HCT116 (cell line): ENCODE results near the gene DUSP16. TPM values are rescaled to one million over a fixed set of nuclear protein-coding genes. Genes with fewer than 3 reads are reported as not detected.

ENCODE experiments used
- ATAC-seq: fragments of 200-7000 bp; cut with Tn5 transposase; 2 replicates; pipeline ENCODE4 v1.9.1; 2020; ENCODE audit warnings: mild to moderate bottlenecking, moderate library complexity
- BruUV-seq: library from RNA; stranded (reverse); fragments of 400-500 nt; replicated peaks from 2 replicates; lab custom pipeline; 2021; lab: Mats Ljungman, UMichigan
- CTCF ChIA-PET: fragments of 300-600 bp; sonication (Branson Sonifier 250); formaldehyde crosslinking; loops from one replicate; lab custom pipeline; 2021; ENCODE audit warnings: antibody characterized with exemption; lab: Charles Lee
- POLR2A ChIA-PET: fragments of 300-600, 350-600 bp; sonication (Branson Sonifier 250); formaldehyde crosslinking; loops from one replicate; lab custom pipeline; 2021; ENCODE audit warnings: antibody characterized with exemption; lab: Charles Lee
- RAD21 ChIA-PET, 2 experiments: fragments of 300-600 bp; sonication (Branson Sonifier 250); formaldehyde crosslinking; loops; one replicate each; lab custom pipeline; 2023; ENCODE audit warnings: low total read pairs in 2 of 2; ENCODE audit not compliant: uncharacterized antibody in 2 of 2, unreplicated experiment in 2 of 2, low non-redundant PET in 1 of 2; lab: Charles Lee
- DNase-seq: peaks from one replicate; pipeline ENCODE4 v3.0.0-alpha.2; 2010; ENCODE audit warnings: low read depth, low spot score
- H2AFZ ChIP-seq: fragments of 200-600 bp; shearing (Covaris generic), sonication (generic); 2 replicates; pipeline ENCODE4 v1.6.1; 2017; ENCODE audit warnings: low read depth, mixed run types, mixed read lengths, antibody characterized with exemption, low read length; ENCODE audit not compliant: poor library complexity, severe bottlenecking
- H3K27ac ChIP-seq: 2 replicates; pipeline ENCODE4 v1.5.1; 2012; ENCODE audit warnings: low read depth, low read length
- H3K27me3 ChIP-seq: fragments of 200-600 bp; sonication (generic); 2 replicates; pipeline ENCODE4 v1.6.1; 2016; ENCODE audit warnings: mixed run types, low read length, mixed read lengths; ENCODE audit not compliant: insufficient read depth
- H3K36me3 ChIP-seq, 2 experiments: fragments of 200-500 bp in 1 of 2; fragments of 200-600 bp in 1 of 2; sonication (Bioruptor generic) in 1 of 2; sonication (generic) in 1 of 2; 2 replicates each; pipeline versions ENCODE4 v1.5.1 to v1.6.1; 2014 to 2016; ENCODE audit warnings: low read length in 2 of 2, inconsistent platforms in 1 of 2, mixed read lengths in 1 of 2, mixed run types in 1 of 2; ENCODE audit not compliant: insufficient read depth in 2 of 2, control insufficient read depth in 1 of 2
- H3K4me1 ChIP-seq, 2 experiments: fragments of 200-600 bp in 1 of 2; sonication (generic) in 1 of 2; 2 replicates each; pipeline versions ENCODE4 v1.5.1 to v1.6.1; 2012 to 2017; ENCODE audit warnings: low read length in 2 of 2, inconsistent platforms in 1 of 2, mild to moderate bottlenecking in 1 of 2, mixed read lengths in 1 of 2, mixed run types in 1 of 2, moderate library complexity in 1 of 2; ENCODE audit not compliant: insufficient read depth in 2 of 2, control insufficient read depth in 1 of 2
- H3K4me2 ChIP-seq: fragments of 200-600 bp; sonication (generic); 2 replicates; pipeline ENCODE4 v1.6.1; 2017; ENCODE audit warnings: mixed run types, low read length, mixed read lengths
- H3K4me3 ChIP-seq, 2 experiments: fragments of 200-600 bp in 1 of 2; sonication (generic) in 1 of 2; replicated peaks in 1 of 2; 2 replicates each; pipeline ENCODE4 v1.5.1; 2011 to 2016; ENCODE audit warnings: low read length in 2 of 2, control low read depth in 1 of 2, low read depth in 1 of 2, mild to moderate bottlenecking in 1 of 2, mixed read lengths in 1 of 2, mixed run types in 1 of 2
- H3K79me2 ChIP-seq: fragments of 200-600 bp; sonication (generic); 2 replicates; pipeline ENCODE4 v1.6.1; 2017; ENCODE audit warnings: mild to moderate bottlenecking, mixed run types, low read length, moderate library complexity, mixed read lengths; ENCODE audit not compliant: insufficient read depth
- H3K9ac ChIP-seq: fragments of 200-600 bp; sonication (generic); 2 replicates; pipeline ENCODE4 v1.6.1; 2016; ENCODE audit warnings: low read length, mixed read lengths
- H3K9me2 ChIP-seq: fragments of 200-600 bp; sonication (generic), shearing (Covaris generic); 2 replicates; pipeline ENCODE4 v1.6.1; 2017; ENCODE audit warnings: mixed run types, mild to moderate bottlenecking, moderate library complexity; ENCODE audit not compliant: insufficient read depth
- H3K9me3 ChIP-seq, 2 experiments: fragments of 200-500 bp in 1 of 2; fragments of 200-600 bp in 1 of 2; sonication (Bioruptor generic) in 1 of 2; sonication (generic) in 1 of 2; 2 replicates each; pipeline ENCODE4 v1.6.1; 2014 to 2017; ENCODE audit warnings: low read length in 2 of 2, mixed read lengths in 2 of 2, inconsistent platforms in 1 of 2, low read depth in 1 of 2, mild to moderate bottlenecking in 1 of 2, mixed run types in 1 of 2, moderate library complexity in 1 of 2; ENCODE audit not compliant: control insufficient read depth in 1 of 2, insufficient read depth in 1 of 2
- H4K20me1 ChIP-seq: fragments of 200-600 bp; sonication (generic), shearing (Covaris generic); 2 replicates; pipeline ENCODE4 v1.6.1; 2017; ENCODE audit warnings: mixed run types, mild to moderate bottlenecking, moderate library complexity; ENCODE audit not compliant: insufficient read depth
- CBX3 ChIP-seq: IDR thresholded peaks from 2 replicates; pipeline ENCODE4 v1.6.1; 2012; ENCODE audit warnings: low read depth
- EGR1 ChIP-seq: IDR thresholded peaks from 2 replicates; pipeline ENCODE4 v1.6.1; 2012; ENCODE audit warnings: low read depth
- EZH2phosphoT487 ChIP-seq: fragments of 200-600 bp; IDR thresholded peaks from 2 replicates; pipeline ENCODE4 v1.6.1; 2018; ENCODE audit warnings: antibody characterized with exemption, borderline replicate concordance
- FOSL1 ChIP-seq: IDR thresholded peaks from 2 replicates; pipeline ENCODE4 v1.6.1; 2012; ENCODE audit warnings: low read depth
- TCF7L2 ChIP-seq: IDR thresholded peaks from 2 replicates; pipeline ENCODE4 v1.7.0; 2011; ENCODE audit warnings: borderline replicate concordance, inconsistent platforms; ENCODE audit not compliant: insufficient read depth, insufficient read length; ENCODE audit errors: extremely low read depth
- YY1 ChIP-seq: IDR thresholded peaks from 2 replicates; pipeline ENCODE4 v1.6.1; 2011; ENCODE audit warnings: low read length, low read depth, moderate library complexity, mild to moderate bottlenecking; ENCODE audit not compliant: insufficient replicate concordance; ENCODE audit errors: extremely low read depth
- ZFX ChIP-seq: fragments of 450-650 bp; IDR thresholded peaks from 2 replicates; pipeline ENCODE4 v1.6.1; 2017
- intact Hi-C: fragments of 100-400 bp; cut with micrococcal nuclease; formaldehyde crosslinking; loops from 2 replicates; pipeline ENCODE4 v1.10.0; 2022
- total RNA-seq: library from RNA; stranded (reverse); gene quantifications from one replicate; pipeline ENCODE4 v1.2.1, GENCODE V29; 2021; ENCODE audit not compliant: unreplicated experiment
- TF ChIP-seq, protein P1 (sequence below): IDR thresholded peaks from 2 replicates; pipeline ENCODE4 v1.6.1; 2012

DUSP16 gene
- total RNA-seq, 1 experiment from 2014 or later: 13.4 TPM

DNA sequence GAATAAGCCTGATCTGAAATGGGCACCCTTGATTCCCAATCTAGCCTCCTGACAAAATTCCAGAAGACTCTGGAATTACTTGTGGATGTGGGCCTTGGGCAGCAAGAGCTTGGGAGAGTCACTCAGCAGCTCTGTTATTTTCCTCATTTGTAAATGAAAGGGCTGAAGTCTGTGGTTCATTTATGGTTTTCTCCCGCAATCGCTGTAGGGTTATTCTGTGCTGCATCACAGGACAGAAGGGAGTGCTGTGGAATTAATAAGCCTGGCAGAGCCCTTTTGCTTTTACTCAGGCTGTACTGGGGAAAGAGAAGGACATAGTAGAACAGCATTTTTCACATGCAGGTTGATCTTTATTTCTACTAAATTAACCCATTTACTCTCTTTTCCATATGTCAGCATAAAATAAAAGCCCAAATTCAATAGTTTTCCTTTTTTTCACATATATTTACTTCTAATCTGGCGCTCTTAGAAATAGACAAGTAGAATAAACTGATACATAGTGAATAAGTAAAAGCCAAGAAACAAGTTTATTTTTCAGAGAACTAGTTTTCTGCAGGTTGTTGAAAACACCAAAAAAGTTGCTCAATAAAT, 49.2 kb downstream of the DUSP16 start (continued):
- no peak for TF ChIP-seq EZH2phosphoT487
- no peak for TF ChIP-seq ZFX
- TF ChIP-seq CBX3: no peak
- TF ChIP-seq, all 23 proteins: peak for 0

DNA sequence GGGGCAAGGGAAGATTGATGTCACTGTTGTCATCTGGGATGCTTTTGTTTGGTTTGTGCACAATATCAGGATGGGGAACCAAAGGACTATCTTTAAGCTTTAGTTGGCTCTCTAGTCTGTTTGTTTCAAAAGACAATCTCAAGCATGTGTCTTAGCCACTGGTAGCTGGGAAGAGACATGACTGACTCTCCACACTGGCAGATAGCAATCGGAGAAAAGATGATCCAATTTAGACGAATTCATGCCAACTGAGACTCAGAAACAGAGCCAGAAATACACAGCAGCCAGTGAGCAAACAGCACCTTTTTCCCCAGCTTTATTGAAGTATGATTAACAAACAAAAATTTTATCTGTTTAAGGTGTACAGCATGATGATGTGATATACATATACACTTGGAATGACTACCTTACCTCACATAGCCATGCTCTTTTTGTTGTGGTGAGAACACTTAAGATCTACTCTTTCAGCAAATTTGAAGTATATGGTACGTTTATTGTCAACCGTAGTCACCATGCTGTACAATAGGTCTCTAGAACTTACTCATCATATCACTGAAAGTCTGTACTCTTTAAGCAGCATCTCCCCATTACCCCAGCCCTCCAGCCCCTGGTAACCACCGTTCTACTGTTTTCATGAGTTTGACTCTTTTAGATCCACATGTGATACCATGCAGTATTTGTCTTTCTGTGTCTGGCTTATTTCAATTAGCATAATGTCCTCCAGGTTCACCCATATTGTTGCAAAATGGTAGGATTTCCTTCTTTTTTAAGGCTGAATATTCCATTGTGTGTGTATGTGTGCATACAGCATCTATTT, 50.6 kb downstream of the DUSP16 start:
- ChIA-PET POLR2A (no interaction called here), CTCF (no interaction called here), RAD21 (no interaction called here)
- Histone ChIP-seq H4K20me1 (no peaks in the 10 kb centered on the region), H3K4me1 (no peaks in the 10 kb centered on the region), H3K36me3 (no peaks in the 10 kb centered on the region), H3K27ac (no peak overlapping the region), H3K4me2 (no peak overlapping the region), H3K9ac (no peak overlapping the region), H2AFZ (no peak overlapping the region), H3K9me3 (no peaks in the 10 kb centered on the region), H3K9me2 (no peaks in the 10 kb centered on the region), H3K79me2 (no peaks in the 10 kb centered on the region), H3K4me3 (no peak overlapping the region), H3K27me3 (no peaks in the 10 kb centered on the region)
- BruUV-seq: no TSS peak
- TF ChIP-seq EGR1 (no peak), FOSL1 (no peak), TCF7L2 (no peak), YY1 (no peak)
- TF ChIP-seq, protein P1, sequence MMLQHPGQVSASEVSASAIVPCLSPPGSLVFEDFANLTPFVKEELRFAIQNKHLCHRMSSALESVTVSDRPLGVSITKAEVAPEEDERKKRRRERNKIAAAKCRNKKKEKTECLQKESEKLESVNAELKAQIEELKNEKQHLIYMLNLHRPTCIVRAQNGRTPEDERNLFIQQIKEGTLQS: no peak
- ATAC-seq (no peak), DNase-seq (no peak)
- intact Hi-C loops: no loop called here
